SU-DHL-6 (cell line): Measurements from ENCODE around the gene PLD1.

Experiments used
- H2AFZ ChIP-seq: fragments of 200-600 bp; sonication (generic); 2 replicates; pipeline ENCODE4 v1.6.1; 2014; ENCODE audit warnings: low read depth, mild to moderate bottlenecking, moderate library complexity, mixed read lengths, antibody characterized with exemption, low read length; ENCODE audit not compliant: severe bottlenecking
- H3F3A ChIP-seq: fragments of 200-600 bp; shearing (Covaris generic); 2 replicates; pipeline ENCODE4 v1.6.0; 2016; ENCODE audit warnings: antibody characterized with exemption, mild to moderate bottlenecking; ENCODE audit not compliant: insufficient read depth
- H3K27ac ChIP-seq: fragments of 200-600 bp; sonication (generic); 2 replicates; pipeline ENCODE4 v1.5.1; 2016; ENCODE audit warnings: low read depth, mild to moderate bottlenecking, low read length, moderate library complexity, mixed read lengths
- H3K27me3 ChIP-seq: fragments of 200-600 bp; sonication (generic), shearing (Covaris generic); 2 replicates; pipeline ENCODE4 v1.6.0; 2014; ENCODE audit warnings: mild to moderate bottlenecking, low read length
- H3K36me3 ChIP-seq: fragments of 200-600 bp; sonication (generic); 2 replicates; pipeline ENCODE4 v1.6.1; 2014; ENCODE audit warnings: mild to moderate bottlenecking, low read length, mixed read lengths
- H3K4me2 ChIP-seq: fragments of 300-600, 200-600 bp; shearing (Covaris generic), sonication (generic); 2 replicates; pipeline ENCODE4 v1.6.0; 2014; ENCODE audit warnings: low read length, low read depth, mild to moderate bottlenecking; ENCODE audit not compliant: poor library complexity, severe bottlenecking
- H3K4me3 ChIP-seq: fragments of 200-600 bp; sonication (generic); 2 replicates; pipeline ENCODE4 v1.5.1; 2014; ENCODE audit warnings: antibody characterized with exemption, low read length, mild to moderate bottlenecking, mixed read lengths; ENCODE audit not compliant: insufficient read depth, poor library complexity, severe bottlenecking
- H3K79me2 ChIP-seq: fragments of 200-600 bp; sonication (generic); 2 replicates; pipeline ENCODE4 v1.6.1; 2014; ENCODE audit warnings: mild to moderate bottlenecking, low read length, moderate library complexity; ENCODE audit not compliant: insufficient read depth
- H3K9ac ChIP-seq: fragments of 200-600 bp; sonication (generic); 2 replicates; pipeline ENCODE4 v1.7.0; 2014; ENCODE audit warnings: mild to moderate bottlenecking, low read length
- H3K9me2 ChIP-seq: fragments of 200-600 bp; sonication (generic); replicated peaks from 2 replicates; pipeline ENCODE4 v1.6.1; 2014; ENCODE audit warnings: low read length; ENCODE audit not compliant: insufficient read depth
- H3K9me3 ChIP-seq: fragments of 200-600 bp; sonication (generic); 2 replicates; pipeline ENCODE4 v1.6.1; 2014; ENCODE audit warnings: low read length, mixed read lengths; ENCODE audit not compliant: insufficient read depth
- H4K20me1 ChIP-seq: fragments of 200-600 bp; sonication (generic); 2 replicates; pipeline ENCODE4 v1.6.1; 2014; ENCODE audit warnings: low read depth, mild to moderate bottlenecking, antibody characterized with exemption, low read length, moderate library complexity, mixed read lengths
- CTCF ChIP-seq: fragments of 200-600 bp; sonication (generic); IDR thresholded peaks from one replicate; pipeline ENCODE4 v1.5.1; 2017; ENCODE audit warnings: antibody characterized with exemption, mild to moderate bottlenecking, low read length, moderate library complexity; ENCODE audit not compliant: insufficient read depth, poor library complexity, severe bottlenecking
- EZH2phosphoT487 ChIP-seq: fragments of 200-600 bp; sonication (generic), shearing (Covaris generic); conservative IDR thresholded peaks from 2 replicates; pipeline ENCODE4 v1.6.1; 2018; ENCODE audit warnings: mild to moderate bottlenecking, antibody characterized with exemption, low read length, moderate library complexity, mixed read lengths

Gene PLD1

GRCh38 chr3:171829841-171830517, 19.7 kb upstream of the PLD1 start:
- H3K4me2 ChIP-seq = no peak overlapping the region
- H3K27me3 ChIP-seq = no peaks in the 10 kb centered on the region
- H3F3A ChIP-seq = no peaks in the 10 kb centered on the region
- H3K9me2 ChIP-seq = no peaks in the 10 kb centered on the region
- H3K79me2 ChIP-seq = no peaks in the 10 kb centered on the region
- no peak overlapping the region for H3K27ac ChIP-seq
- H3K36me3 ChIP-seq = no peaks in the 10 kb centered on the region
- H3K4me3 ChIP-seq = no peak overlapping the region
- no peak overlapping the region for H3K9ac ChIP-seq
- no peak for TF ChIP-seq EZH2phosphoT487
- no peak for TF ChIP-seq CTCF
- no peaks in the 10 kb centered on the region for H4K20me1 ChIP-seq
- no peaks in the 10 kb centered on the region for H3K9me3 ChIP-seq
- H2AFZ ChIP-seq = no peak overlapping the region

GRCh38 chr3:171828902-171829770, 18.9 kb upstream of the PLD1 start:
- no peak for TF ChIP-seq EZH2phosphoT487
- no peak for TF ChIP-seq CTCF
- Histone ChIP-seq H3F3A (no peaks in the 10 kb centered on the region), H3K27me3 (no peaks in the 10 kb centered on the region), H3K36me3 (no peaks in the 10 kb centered on the region), H3K9me3 (no peaks in the 10 kb centered on the region), H2AFZ (no peak overlapping the region), H3K79me2 (no peaks in the 10 kb centered on the region), H4K20me1 (no peaks in the 10 kb centered on the region), H3K9ac (no peak overlapping the region), H3K4me3 (no peak overlapping the region), H3K4me2 (no peak overlapping the region), H3K27ac (no peak overlapping the region), H3K9me2 (no peaks in the 10 kb centered on the region)

- H3K27ac ChIP-seq = no peak overlapping the region
Measured at GRCh38 chr3:171827836-171828458, 17.7 kb upstream of the PLD1 start.

More at GRCh38 chr3:171827836-171828458, 17.7 kb upstream of the PLD1 start:
- H2AFZ ChIP-seq = no peak overlapping the region
- no peak for TF ChIP-seq EZH2phosphoT487
- no peak for TF ChIP-seq CTCF
- no peak overlapping the region for H3K9ac ChIP-seq
- no peaks in the 10 kb centered on the region for H3F3A ChIP-seq
- no peak overlapping the region for H3K4me3 ChIP-seq
- no peak overlapping the region for H3K4me2 ChIP-seq
- no peaks in the 10 kb centered on the region for H3K79me2 ChIP-seq
- no peaks in the 10 kb centered on the region for H3K9me2 ChIP-seq
- no peaks in the 10 kb centered on the region for H3K27me3 ChIP-seq
- H4K20me1 ChIP-seq = no peaks in the 10 kb centered on the region
- H3K36me3 ChIP-seq = no peaks in the 10 kb centered on the region
- no peaks in the 10 kb centered on the region for H3K9me3 ChIP-seq
